Calu3 (cell line): ENCODE results near the gene STAC. TPM values are rescaled to one million over a fixed set of nuclear protein-coding genes. Genes with fewer than 3 reads are reported as not detected.

Experiments
- BruUV-seq: library from RNA; stranded (reverse); fragments of 400-500 nt; replicated peaks from 2 replicates; lab custom pipeline; 2021; lab: Mats Ljungman, UMichigan
- CTCF ChIA-PET: fragments of 300-600 bp; sonication (Branson Sonifier 250); formaldehyde crosslinking; loops from one replicate; lab custom pipeline; 2022; ENCODE audit warnings: antibody characterized with exemption; lab: Charles Lee
- DNase-seq: peaks from one replicate; pipeline ENCODE4 v3.0.0; 2022
- H3K27ac Mint-ChIP-seq: one replicate; pipeline ENCODE4 v1.8.0; 2022; ENCODE audit warnings: mixed read lengths; ENCODE audit not compliant: unreplicated experiment
- H3K27me3 Mint-ChIP-seq: one replicate; pipeline ENCODE4 v1.8.0; 2022; ENCODE audit warnings: mixed read lengths; ENCODE audit not compliant: unreplicated experiment
- H3K36me3 Mint-ChIP-seq: one replicate; pipeline ENCODE4 v1.8.0; 2022; ENCODE audit warnings: mild to moderate bottlenecking, moderate library complexity, mixed read lengths; ENCODE audit not compliant: insufficient read depth, unreplicated experiment
- H3K4me1 Mint-ChIP-seq: one replicate; pipeline ENCODE4 v1.8.0; 2022; ENCODE audit warnings: mild to moderate bottlenecking, low read depth, mixed read lengths; ENCODE audit not compliant: unreplicated experiment
- H3K4me3 Mint-ChIP-seq: one replicate; pipeline ENCODE4 v1.8.0; 2022; ENCODE audit warnings: mild to moderate bottlenecking, low read depth, moderate library complexity, mixed read lengths; ENCODE audit not compliant: unreplicated experiment
- H3K9me3 Mint-ChIP-seq: one replicate; pipeline ENCODE4 v1.8.0; 2022; ENCODE audit warnings: low read depth, mixed read lengths; ENCODE audit not compliant: unreplicated experiment
- CTCF ChIP-seq: fragments of 200-600 bp; IDR thresholded peaks from one replicate; pipeline ENCODE4 v1.8.0; 2022; ENCODE audit warnings: antibody characterized with exemption; ENCODE audit not compliant: unreplicated experiment
- intact Hi-C: fragments of 100-400 bp; cut with micrococcal nuclease; formaldehyde crosslinking; loops from one replicate; pipeline ENCODE4 v1.10.0; 2022; ENCODE audit not compliant: unreplicated experiment
- total RNA-seq: library from RNA; stranded (reverse); gene quantifications from 2 replicates; pipeline ENCODE4 v1.2.3, GENCODE V29; 2022

STAC gene
- total RNA-seq, 1 experiment from 2014 or later: 12.8 TPM

DNA sequence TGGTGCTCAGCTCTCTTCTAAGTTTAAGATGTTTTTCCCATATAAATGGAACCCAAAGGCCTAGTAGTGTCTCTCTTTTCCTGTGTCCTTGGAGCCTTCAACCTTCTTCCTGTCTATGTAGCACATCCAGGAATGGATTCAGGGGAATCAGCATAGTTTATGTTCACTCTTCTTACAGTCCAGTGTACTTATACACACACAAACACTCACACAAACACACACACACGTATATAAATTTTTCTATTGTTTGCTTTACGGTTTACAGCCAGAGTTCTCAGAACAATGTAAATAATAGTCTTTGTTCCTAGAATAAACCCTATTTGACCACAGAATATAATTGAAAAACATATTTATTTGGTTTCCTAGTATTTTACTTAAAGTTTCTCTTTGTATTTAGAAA lies 36.9 kb downstream of the STAC start:
- no peak overlapping the region for H3K27ac Mint-ChIP-seq
- H3K9me3 Mint-ChIP-seq: peaks cover 3% of the 10 kb centered on the region
- intact Hi-C loops: no loop called here
- no peak for TF ChIP-seq CTCF
- H3K27me3 Mint-ChIP-seq: no peaks in the 10 kb centered on the region
- no peaks in the 10 kb centered on the region for H3K36me3 Mint-ChIP-seq
- CTCF ChIA-PET: no interaction called here
- no peak for DNase-seq
- H3K4me3 Mint-ChIP-seq: no peak overlapping the region
- peaks cover 8% of the 10 kb centered on the region for H3K4me1 Mint-ChIP-seq
- BruUV-seq: no TSS peak

DNA sequence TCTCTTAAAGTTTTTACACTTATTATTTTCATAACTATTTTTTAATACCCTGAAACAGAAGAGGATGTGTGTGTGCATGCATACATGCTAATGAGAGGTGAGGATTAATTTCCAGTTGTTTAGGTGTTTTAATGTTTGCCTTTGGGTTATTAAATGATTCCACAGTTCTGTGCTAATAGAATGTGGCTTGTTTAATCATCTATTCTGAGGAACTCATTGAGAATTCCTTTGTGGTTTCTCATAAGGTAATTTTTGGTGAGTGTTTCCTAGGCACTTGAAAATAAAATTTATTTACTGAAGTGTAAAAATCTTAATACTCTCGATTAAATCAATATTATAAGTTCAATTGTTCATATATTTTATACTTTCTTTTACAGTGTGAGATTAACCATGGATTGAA lies 38.0 kb downstream of the STAC start:
- no peak for DNase-seq
- peaks cover 8% of the 10 kb centered on the region for H3K4me1 Mint-ChIP-seq
- intact Hi-C loops: no loop called here
- H3K36me3 Mint-ChIP-seq: no peaks in the 10 kb centered on the region
- no peak overlapping the region for H3K27ac Mint-ChIP-seq
- no peaks in the 10 kb centered on the region for H3K27me3 Mint-ChIP-seq
- no peak overlapping the region for H3K4me3 Mint-ChIP-seq
- peaks cover 3% of the 10 kb centered on the region for H3K9me3 Mint-ChIP-seq
- BruUV-seq: no TSS peak
- no peak for TF ChIP-seq CTCF
- CTCF ChIA-PET: no interaction called here

- no TSS peak for BruUV-seq
- Mint-ChIP-seq H3K9me3 (peaks cover 3% of the 10 kb centered on the region), H3K27me3 (no peaks in the 10 kb centered on the region), H3K4me1 (no peaks in the 10 kb centered on the region), H3K4me3 (no peak overlapping the region), H3K36me3 (no peaks in the 10 kb centered on the region), H3K27ac (no peak overlapping the region)
- intact Hi-C loops: no loop called here
- CTCF ChIA-PET: no interaction called here
- no peak for DNase-seq
- TF ChIP-seq CTCF: no peak
Observed at GRCh38 chr3:36428445-36428844, 48.1 kb downstream of the STAC start.

DNA sequence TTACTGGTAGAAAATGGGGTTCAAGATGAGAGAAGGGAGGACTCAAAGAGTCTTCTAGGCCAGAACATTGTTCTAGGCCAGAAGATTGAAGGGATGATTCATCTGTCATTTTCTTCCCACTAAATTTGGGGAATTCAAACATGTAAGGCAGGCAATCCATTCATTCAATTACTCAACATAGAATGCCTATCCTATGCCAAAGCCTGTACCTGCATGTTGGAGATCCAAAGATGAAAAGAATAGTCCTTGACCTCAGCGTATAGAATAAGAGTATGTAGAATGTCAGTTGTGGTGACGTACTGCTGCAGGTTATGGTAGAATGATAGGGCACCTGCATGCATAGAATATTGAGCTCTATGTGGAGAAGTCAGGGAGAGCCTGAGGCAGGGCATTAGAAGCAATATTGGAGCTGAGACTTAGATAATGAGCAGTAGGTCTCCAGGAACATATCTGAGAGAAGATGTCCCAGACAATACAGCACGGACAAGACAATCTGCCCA lies 49.7 kb downstream of the STAC start:
- CTCF ChIA-PET: no interaction called here
- no peak for DNase-seq
- no peaks in the 10 kb centered on the region for H3K36me3 Mint-ChIP-seq

More for the DNA sequence above, 49.7 kb downstream of the STAC start:
- no peaks in the 10 kb centered on the region for H3K27me3 Mint-ChIP-seq
- no peak overlapping the region for H3K4me3 Mint-ChIP-seq
- TF ChIP-seq CTCF: no peak
- H3K27ac Mint-ChIP-seq: no peak overlapping the region
- BruUV-seq: no TSS peak
- peaks cover 3% of the 10 kb centered on the region for H3K9me3 Mint-ChIP-seq
- intact Hi-C loops: no loop called here
- H3K4me1 Mint-ChIP-seq: no peaks in the 10 kb centered on the region
